Pons (tissue), 1 donor: ENCODE measurements around the gene ITGA6.

Source experiments
- DNase-seq: peaks from one replicate; pipeline ENCODE4 v3.0.0-alpha.2; 2016; ENCODE audit warnings: low spot score

ITGA6 gene

GRCh38 chr2:172416447-172417058, 10.8 kb upstream of the ITGA6 start:
- DNase-seq: no peak

DNA sequence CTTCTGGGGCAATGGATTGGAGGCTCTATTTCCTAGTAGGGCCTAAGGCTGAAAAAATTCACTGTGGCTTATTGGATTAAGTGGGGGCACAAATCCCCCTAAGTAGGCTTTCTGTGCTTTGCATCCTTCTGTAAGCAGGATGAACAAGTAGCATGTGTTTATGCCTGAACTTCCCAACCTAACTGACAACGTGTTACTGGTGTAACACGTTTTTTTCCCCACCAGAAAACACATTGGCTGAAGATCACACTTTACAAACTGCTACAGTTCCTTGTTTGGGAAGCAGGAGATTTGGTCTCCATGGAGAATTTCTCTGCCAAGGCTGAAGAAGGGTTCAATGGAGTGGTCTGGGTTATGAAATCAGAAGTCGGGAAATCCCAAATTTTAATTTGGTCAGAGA, 7.2 kb upstream of the ITGA6 start:
- DNase-seq: no peak

- DNase-seq: no peak
Measured at GRCh38 chr2:172423160-172423559, 4.2 kb upstream of the ITGA6 start.

DNA sequence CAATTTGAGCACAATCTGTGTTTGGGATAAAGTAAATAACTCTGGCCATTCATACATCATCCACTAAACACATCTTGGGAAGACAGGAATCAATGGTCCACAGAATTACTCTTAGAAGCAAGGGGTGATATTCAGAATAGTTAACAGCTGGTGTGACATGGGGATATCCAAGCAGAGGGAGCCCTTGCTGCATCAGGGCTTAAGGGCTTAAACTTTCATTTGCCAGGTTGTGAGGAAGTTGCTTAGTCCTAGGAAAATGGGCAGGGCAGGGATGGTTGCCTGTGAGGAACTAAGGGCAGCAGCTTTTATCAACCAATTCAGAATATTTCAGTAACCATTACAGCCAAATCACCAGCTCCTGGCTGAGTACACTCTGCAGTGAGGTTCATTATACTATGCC, 2.0 kb upstream of the ITGA6 start:
- no peak for DNase-seq

DNA sequence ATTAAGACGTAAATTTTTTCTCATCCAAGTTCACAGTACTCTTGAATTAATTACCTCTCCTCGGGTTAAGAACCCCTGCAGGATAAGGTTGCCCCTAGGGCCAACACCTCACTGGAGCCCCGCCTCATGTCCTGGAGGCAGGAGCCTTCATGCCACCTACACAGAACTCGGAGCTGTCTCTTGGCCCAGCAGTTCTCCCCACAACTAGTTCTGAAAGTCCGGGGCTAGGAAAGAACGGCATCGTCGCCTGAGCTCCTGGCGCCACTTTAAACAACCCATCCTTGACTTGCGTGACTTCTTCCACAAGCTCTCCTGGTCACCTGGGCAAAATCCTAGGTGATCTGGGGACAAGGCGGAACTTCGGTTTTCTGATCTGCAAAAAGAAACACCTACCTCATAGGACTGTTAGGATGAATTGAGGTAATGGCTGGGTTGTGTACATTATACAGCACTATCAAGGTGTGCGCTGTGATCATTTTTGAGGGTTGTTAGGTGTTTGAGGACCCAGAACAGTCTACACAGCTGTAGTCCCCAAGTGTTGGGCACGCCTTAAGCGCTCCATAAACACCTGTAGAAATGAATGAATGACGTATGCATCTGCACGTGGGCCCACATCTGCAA, 641 bp upstream of the ITGA6 start:
- no peak for DNase-seq

- no peak for DNase-seq
Measured at GRCh38 chr2:172427990-172428831, 825 bp downstream of the ITGA6 start.

GRCh38 chr2:172428832-172429210, 1.4 kb downstream of the ITGA6 start:
- no peak for DNase-seq

DNA sequence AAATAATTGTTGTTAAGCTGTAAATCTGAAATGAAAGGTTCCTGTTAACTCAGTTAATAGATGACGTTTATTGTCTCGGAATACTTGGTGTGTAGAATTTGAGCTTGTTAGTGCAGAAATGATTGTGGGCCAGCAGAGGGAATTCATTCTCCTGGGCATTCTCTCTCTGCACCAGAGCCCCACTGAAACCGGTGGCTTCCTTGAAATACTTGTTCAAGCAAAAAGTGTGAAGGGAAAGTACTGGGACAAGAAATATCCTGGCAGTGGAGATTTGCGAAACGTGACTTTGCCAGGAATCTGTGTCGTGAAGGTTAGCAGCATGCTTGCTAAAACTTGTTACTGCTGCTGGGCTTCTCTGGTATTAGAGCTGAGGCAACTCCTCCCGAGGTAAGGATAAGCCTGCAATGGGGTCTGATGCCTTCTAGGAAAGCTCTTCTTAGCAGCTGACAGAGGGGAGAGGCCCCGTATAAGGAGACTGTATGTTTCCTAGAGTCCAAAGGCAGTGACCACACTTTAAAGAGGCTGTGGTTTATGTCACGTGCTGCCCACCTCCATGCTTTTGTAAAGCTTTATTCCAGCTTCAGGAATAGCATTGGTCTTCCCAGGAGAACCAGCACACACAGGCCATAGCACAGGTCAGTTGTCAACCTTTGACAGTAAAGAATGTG, 2.0 kb downstream of the ITGA6 start:
- DNase-seq: peak; percentile 39

DNA sequence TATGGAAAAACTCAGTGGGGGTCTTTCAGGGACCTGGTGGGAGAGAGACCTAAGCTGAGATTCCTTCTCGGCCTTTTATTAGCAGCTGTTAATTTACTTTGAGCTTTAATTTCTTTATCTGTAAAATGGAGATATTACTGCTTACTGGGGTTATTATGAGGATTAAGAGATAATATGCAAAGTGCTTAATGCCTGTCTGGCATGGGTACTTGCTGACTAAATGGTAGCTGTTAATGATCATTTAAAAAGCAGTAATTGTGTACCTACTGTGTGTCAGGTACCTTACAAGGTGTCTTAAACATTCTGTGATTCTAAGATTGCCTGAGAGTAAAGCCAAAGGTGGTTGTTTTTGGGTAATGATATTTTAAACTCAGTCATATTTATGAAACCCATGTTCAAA, 2.6 kb downstream of the ITGA6 start:
- DNase-seq: no peak

GRCh38 chr2:172430678-172431077, 3.3 kb downstream of the ITGA6 start:
- no peak for DNase-seq

- DNase-seq: peak; percentile 82
Measured at GRCh38 chr2:172431463-172431862, 4.1 kb downstream of the ITGA6 start.

DNA sequence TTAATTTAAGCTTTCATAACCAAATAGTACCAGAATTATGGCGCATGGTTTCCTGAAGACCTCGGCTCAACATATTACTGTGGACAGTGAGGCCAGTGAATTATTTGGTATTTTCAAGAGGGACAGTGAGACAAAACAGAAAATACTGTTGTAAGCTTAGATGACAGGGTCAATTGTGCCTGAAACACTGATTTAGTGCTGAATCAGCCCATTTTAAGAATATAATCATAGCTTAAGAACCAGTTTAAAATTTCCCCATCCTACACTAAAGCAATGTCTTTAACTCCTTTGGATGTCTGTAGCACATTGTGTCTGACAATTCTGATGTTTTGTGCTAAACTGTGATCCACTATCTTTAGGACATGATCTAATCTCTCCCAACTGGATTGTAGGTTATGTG, 4.6 kb downstream of the ITGA6 start:
- no peak for DNase-seq

DNA sequence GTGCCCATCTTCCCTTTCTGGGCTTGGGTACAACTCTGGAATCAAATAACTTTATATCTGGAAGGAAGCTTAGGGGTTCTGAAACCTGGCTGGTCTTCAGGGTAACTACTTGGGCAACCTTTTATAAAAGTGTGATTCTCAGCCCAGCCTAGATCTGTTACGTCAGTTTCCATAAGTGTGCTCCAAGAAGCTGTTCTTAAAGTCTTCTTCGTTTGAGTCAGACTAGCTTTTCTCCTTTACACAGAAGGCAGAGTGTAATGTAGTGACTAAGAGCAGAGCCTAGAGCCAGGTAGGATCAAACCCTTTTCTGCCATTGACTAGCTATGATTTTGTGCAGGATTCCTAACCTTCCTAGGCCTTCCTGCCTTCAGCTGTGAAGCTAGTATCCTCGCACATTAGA, 5.8 kb downstream of the ITGA6 start:
- no peak for DNase-seq

- no peak for DNase-seq
Measured at GRCh38 chr2:172434821-172435605, 7.6 kb downstream of the ITGA6 start.

GRCh38 chr2:172435606-172435911, 8.2 kb downstream of the ITGA6 start:
- DNase-seq: no peak

GRCh38 chr2:172436889-172437288, 9.5 kb downstream of the ITGA6 start:
- DNase-seq: no peak

DNA sequence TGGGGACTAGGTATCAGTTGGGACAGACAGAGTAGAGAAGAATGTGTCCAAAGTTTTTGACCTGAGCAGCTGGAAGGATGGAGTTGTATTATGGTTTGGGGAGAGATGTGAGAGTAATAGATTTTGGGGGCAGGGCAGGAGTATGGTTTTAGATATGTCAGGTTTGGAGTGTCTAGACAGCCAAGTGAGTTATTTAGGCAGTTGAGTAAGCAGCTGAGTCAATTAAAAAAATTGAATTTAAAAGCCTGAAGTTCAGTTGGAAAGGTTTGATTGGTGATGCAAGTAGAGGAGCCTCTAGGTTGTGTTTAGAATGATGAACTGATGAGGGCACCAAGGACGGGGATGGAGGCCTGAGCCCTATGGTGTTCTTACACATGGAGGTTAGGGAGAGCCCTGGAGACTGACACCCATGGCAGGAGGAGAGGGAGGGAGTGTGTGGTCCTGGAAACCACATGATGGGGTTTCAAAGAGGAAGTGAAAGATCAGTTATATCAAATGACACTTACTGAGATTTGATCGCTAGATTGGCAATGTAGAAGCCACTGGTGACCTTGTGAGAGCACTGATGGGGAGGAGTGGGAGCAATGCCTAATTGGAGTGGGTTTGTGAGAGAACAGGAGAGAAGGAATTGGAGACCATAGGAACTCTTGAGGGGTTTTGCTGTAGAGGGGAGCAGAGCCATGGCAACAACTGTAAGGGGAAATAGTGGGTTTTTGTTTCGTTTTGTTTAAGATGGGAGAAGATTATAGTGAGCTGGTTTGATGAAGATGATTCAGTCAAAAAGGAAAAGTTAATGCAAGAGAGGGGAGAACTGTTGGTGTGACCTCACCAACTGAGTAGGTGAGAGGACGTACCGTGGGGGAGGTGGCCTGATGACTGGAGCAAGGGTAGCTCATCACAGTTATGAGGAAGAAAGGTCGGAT, 10.3 kb downstream of the ITGA6 start:
- DNase-seq: peak; percentile 67

GRCh38 chr2:172438741-172439508, 11.5 kb downstream of the ITGA6 start:
- DNase-seq: no peak

DNA sequence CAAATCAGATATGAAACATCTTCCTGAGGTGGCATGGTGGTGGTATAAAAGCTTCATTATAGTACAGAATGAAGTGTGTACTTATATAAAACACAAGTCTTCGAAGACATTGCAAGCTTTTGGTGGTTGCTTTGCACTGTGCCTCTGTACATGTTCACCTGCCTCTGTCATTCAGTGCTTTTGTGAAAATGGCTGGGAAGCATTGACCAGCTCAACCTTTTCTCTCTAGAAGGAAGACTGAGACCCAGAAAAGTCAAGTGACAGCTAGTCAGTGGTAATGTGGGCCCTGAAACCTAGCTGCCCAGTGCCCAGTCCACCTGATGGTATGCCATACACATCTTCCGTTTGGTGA, 12.1 kb downstream of the ITGA6 start:
- DNase-seq: no peak

GRCh38 chr2:172439911-172440310, 12.5 kb downstream of the ITGA6 start:
- no peak for DNase-seq
